GM21381 (cell line): ENCODE measurements around the gene SKAP1.
A peak's percentile ranks its signal among the peaks of the same experiment; 100 is the strongest.

ENCODE experiments used
- ATAC-seq: cut with Tn5 transposase; IDR thresholded peaks from one replicate; pipeline ENCODE4 v1.9.1; 2021; ENCODE audit warnings: mild to moderate bottlenecking, moderate library complexity; ENCODE audit not compliant: unreplicated experiment

The SKAP1 gene

DNA sequence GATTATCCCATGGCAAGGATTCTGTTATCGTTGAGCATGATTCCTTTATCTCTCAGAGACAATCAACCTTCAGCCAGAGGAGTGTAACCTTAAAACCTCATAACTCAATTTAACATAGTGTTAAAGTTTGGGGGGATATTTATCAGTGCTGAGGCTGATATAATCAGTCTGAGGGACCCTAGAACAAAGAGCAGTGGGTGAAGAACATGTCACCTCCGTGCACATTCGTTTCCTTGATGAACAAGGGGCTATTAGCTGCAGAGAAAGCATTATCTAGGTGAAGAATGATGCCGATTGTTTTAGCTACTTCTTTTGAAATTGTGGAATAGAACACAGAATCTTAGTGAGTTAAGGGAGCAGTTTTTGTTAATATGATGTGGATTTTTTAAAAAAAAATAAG lies 99.1 kb downstream of the SKAP1 start:
- no peak for ATAC-seq

DNA sequence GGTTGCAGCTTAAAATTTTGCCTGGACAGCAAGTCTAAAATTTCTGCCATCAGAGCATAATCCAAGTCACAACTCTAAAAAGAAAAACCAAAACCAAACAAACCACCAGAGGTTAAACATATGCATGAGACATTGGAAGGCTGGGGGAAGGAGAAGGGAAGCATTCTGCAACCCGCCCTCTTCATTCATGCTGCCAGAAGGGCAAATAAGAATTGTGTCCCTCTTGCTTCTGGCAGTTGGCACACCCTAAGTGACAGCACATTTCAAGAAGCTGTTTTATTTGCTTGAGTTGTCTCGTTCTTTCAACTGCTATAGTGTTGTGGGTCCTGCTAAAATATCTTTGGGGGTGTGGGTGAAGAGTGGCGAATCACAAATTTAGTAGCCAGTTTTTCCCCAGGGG lies 99.6 kb downstream of the SKAP1 start:
- no peak for ATAC-seq

DNA sequence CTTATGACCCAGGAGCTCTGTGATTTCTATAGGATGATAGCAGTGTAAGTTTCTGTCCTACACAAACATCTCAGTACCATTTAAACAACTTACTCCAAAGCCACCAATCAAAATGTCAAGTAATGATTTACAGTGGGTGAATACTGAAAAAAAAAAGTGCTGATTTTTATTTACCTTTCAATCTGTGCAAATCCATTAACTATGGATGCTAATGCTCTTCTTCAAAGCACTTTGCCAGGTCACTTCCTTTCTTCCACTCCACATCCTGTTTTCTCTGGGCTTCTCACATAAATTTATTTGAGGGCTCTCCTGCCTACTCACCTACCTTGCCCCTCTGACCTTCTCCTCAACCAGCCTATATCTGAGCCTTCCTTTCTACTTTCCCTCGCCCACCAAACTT lies 101.6 kb downstream of the SKAP1 start:
- ATAC-seq, result no peak

DNA sequence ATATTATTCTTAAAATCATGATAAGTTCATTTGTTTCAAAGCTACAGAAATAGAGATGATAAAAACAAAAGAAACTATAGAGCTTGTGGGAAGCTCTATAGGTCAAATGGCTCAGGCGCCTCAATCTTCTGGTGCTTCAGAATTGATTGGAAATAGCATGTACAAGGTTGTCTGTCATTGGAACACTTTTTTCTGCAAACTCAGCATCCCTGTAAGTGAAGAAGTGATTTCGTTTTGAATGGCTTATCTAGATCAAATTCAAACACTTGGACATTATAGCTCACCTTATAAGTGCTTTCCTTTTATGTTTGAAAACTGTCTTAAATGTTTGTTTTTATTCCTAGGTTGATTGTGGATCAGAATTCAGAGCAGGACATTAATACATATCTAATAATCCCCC lies 103.7 kb downstream of the SKAP1 start:
- no peak for ATAC-seq

DNA sequence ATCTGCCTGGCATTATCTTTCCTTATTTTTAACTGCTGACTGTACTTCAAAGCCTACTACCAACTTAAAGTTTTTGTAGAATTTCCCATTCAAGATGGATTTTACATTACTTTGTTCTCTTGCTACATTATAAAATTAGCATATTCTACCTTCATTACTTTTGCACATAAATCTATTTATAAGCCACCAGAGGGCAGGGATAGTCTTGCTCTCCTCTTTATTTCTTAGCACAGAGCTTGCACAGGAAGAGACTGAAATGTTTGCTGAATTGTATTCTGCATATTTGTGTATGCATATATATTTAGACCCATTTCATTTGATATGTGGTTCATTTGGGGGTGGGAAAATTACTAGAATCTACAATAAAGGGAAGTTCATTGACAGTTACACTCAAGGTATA lies 108.0 kb downstream of the SKAP1 start:
- ATAC-seq, result no peak

DNA sequence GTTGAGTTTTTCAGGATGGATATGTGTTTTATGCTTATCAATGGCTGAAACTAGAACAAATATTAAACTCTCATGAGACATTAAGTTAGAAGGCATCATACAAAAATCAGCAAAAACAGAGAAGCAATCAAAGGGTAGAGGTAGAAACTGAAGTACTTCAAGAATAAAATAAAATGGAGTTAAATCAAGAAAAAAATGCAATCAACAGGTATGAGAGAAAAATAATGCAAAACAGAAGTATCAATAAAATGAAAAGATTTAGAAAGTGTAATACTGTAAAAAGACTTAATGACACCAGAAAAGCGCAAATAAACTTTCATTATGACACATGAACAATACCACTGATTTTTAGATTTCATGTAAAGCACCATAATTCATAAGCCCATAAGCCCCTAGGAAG lies 112.3 kb downstream of the SKAP1 start:
- no peak for ATAC-seq

DNA sequence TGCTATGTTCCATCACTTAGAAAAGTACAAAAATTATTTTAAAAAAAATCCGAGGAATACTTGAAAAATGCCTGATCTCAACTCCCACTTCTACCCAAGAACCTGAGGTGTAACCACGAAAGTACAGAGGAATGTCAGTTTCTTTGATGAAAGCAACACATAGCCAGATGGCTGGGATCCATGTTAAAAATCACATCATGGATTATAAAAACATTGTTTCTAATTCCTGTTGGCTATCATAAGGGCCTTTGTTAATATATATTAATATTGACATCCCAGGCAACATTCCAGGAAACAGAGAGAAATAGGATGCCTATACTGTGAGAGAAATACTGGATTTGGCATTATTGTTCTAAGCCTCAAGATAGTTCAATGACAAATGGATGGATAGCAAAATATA lies 115.3 kb downstream of the SKAP1 start:
- no peak for ATAC-seq

DNA sequence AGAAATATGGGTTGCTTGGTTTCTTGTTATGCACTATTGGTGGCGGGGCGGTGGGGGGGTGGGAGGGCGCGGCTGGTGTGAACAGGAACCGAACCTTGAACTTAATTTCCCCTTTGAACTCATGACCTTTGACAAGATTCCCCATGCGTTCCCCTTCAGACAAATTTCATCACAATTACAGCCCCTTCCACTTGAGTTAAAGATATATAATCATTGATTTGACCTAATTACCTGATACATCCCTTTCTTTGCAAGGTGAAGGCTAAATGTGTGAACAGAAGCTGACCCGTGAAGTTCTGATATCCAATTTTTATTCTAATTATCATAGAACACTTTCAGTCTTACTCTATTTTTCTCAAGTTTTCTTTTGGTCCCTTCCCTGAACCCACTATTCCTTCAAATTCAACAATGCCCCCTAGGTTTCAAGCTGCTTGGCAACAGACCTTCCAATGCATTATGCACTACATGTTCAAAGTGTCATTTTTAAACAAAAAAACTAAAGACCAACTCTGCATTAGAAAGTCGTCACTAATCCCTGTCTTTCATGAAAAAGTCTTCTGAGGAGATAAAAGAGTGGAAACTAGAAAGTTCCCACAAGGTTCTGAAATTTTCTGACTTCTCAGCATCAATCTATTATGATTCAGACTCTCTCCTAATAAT lies 116.8 kb downstream of the SKAP1 start:
- ATAC-seq, result no peak

DNA sequence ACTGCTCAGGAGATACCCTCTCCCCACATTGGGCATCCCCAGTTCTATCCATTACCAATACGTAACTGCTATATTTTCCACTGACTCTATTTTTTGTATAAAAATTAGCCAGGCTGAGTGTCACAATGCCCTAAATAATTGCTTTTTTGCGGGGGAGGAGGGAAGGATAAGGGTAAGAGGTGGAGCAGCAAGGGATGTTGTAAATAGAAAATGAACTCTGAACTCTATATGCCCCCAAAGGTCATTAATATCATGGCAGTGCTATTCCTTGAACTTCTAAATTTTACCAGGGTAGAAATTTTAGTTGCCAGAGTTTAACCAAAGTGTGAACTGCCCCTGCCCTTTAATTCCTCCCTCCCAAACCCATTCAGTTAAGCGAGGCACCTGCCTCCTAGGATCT lies 118.7 kb downstream of the SKAP1 start:
- ATAC-seq, result no peak

DNA sequence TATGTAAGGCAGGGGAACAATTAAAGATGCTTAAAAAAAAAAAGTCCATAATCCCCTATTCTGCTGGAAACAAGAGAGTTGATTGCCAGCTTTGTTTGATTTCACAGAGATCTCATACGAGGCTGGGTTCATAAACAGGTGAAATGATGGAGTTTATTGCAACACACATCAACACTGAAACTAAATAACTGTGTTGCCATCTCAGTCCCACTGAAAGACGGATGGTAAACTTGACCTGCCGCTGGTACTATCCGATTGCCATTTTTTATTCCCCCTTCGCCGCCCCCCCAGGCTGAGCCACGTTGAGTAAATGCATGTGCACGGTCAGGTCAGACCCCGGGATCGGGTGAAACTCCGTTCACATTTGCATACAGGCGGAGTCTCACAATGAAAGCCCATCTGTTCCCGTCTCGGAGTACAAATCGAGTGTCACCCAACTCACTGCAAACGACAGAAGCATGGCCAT lies 119.2 kb downstream of the SKAP1 start:
- ATAC-seq, result no peak

DNA sequence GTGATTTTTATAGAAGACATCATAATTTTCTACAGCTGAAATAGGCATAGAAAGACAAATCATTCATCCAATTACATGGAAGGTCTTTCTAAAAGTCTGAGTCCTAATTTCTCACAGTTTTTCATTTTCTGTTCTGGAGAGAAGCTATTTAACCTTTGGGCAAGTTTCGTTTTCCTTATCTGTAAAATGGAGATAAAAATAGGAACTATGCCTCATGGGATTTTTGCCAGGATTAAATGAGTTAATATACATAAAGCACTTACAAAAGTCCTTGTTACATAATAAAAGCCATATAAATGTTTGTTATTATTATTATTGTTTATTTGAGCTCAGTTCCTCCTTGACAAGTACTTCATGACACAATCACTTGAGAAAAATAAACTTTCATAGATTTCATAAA lies 121.4 kb downstream of the SKAP1 start:
- ATAC-seq, result no peak

DNA sequence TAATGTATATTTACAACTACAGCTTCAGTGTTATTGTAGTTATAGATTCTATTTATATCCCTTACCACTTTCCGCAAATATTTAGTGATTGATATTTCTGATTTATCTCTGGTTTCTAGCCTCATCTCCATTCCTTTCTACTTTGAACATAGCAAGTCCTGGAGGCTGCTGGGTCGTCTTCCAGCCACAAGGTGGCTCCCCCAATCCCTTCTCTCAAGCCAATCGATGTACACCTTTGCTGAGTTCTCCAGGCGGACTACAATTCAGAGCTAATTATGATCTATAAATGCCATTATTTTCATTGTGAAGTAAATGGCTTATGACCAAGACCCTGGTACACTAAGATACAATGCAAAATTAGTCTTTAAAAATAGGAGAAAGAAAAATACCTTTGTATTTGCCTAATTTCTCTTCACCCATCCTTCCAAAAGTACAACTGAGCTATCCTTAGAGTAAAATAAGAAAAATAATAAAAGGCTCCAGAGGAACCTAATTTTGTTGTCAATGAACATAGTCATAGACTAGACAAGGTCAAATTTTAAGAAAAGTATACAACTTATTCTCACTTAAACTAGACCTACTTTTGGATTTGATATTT lies 122.1 kb downstream of the SKAP1 start:
- ATAC-seq, result no peak

DNA sequence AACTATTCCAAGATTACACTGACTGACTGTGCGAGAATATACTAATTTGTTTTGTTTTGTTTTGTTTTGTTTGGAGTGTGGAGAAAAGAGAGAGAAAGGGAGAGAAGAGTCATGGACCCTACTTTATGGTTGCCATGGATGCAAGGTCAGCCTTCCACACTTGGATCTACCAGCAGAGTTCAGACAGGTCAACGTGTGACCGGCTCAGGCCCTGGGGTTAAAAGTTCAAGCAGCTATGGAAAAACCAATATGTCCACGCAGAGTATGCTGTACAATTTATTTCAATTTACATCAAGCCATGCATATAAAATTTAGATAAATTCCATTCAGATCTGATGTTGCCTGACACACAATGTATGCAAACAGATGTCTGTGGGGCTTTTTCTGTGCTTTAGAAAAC lies 122.8 kb downstream of the SKAP1 start:
- ATAC-seq, result no peak

DNA sequence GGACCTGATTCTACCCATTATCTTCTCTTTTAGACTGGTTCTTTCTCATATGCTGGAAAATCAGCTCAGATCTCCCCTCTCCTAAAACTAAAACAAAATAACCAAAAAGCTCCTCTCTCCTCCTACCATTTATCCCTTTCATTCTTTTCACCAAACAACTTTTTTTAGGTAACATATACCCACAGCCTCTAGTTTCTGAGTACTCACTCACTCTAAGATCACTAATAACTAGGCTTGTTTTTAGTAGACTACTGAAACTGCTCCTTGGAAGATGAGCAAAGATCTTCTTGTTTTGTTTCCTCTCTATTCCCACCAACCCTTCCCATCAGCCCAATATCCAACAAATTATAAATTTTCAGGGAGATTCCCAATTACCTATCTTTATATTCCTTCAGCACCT lies 129.0 kb downstream of the SKAP1 start:
- ATAC-seq, result no peak

DNA sequence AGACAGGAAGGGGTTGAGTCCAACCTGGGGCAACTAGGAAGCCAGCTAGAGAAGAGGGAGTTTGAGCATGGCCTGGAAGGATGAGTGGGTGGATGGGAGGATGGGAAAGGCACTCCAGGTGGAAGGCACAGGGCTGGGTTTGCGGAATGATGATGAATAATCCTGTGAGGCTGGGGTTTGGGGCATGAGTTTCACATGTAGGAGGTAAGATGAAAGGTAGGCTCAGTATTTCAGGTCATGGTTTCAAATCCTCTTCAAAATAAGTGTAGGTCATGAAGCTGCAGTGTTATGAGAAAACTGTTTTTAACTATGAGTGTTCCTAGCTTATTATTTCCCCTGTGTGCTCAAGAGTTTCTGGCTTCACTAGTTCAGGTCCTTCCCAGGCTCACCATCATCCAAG lies 130.3 kb downstream of the SKAP1 start:
- ATAC-seq, result peak; percentile 49

DNA sequence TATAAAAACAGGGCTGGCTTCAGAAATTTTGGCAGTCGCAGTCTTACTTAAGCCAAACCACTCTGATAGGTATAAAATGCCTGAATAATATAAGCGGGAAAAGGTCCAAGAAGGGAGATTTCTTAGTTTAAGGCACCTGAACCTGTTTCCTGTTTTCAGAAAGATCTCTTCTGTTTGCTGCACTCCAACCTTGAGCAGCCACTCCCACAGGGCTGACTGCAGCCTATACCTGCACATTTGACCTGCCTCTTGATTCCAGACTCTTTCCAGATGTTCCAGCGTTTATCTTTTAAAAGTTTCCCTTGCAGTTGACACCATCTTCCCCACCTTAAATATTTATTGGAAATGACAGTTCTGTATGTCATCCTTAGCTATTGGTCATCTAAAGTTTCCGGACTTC lies 132.2 kb downstream of the SKAP1 start:
- no peak for ATAC-seq

DNA sequence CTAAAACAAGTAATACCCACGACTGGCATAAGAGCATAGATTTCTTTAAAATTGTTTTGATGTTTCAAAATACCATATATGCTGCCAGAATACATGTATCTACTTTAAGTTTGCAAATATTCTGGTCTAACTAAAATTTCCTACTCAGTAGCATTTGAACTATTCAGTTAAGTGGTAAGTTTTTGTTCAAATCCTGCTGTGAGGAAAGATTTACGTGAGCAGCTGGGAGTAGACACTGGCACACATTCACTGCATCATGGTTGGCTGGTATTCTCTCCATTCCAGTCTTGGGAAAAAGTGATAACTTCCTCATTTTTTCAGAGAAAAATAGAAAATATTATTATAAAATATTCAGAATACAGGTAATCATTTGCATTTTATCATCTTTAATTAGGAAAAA lies 133.6 kb downstream of the SKAP1 start:
- no peak for ATAC-seq

DNA sequence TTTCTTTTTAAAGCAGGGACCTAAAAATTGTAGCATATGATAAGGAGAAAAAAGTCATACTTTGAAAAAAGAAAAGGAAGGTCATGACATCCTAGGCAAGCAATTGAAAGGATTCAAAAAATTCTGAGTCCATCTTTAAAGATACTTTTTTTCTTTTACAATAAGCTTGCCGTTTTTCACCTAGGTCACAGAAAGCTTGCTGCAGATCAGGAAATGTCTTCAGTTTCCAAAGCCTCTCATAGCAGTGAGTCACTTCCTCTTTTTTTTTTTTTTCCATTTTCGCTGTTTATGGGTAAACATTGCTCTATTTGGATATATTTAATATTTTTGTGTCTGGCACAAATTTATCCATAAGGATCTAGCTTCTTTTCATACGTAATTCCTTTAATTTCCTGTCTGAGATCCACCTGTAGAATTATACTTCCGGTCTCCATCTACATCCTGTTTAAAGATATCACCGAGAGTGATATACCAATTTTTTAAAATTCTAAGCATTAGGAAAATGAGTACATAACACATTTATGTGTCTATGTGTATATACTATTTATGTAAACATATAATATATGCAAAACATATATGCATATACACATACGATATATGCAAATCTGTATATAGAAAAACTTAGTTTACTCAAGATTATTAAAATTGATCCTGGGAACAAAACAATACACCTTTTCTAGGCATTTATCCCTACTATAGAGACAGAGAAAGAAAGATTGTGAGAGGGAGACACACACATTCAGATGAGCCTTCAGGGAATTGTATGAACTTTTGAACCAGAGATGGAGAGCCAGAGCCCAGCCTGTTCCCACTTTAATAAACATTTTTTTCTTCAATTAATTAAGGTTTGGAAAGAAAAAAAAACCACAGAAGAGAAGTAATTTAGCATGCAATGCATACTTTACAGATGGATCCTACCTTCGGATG lies 134.4 kb downstream of the SKAP1 start:
- ATAC-seq, result no peak

DNA sequence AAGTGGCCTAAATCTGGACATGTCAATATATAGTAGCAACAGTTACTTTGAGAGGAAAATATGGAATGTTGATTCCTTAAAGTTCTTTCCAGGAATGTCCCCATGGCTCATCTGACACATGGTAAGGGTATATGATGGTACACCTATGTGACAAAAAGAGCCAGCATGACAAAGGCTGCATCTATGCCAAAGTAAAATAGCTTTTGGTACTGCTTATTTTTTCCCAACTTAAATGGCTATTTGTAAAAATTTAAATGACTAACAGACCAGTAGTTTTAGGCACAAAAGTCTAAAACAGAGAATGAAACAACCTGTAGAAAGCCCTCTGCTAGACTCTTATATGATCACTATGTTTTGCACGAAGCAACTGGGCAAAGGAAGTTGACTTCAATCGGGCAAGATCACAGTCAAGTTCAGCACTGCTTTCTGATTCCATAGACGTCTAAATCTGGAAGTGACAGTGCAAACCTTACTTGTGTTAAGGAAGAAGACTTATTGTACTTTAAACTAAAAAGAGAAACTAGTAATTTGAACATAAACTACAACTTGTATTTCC lies 135.1 kb downstream of the SKAP1 start:
- ATAC-seq, result no peak

DNA sequence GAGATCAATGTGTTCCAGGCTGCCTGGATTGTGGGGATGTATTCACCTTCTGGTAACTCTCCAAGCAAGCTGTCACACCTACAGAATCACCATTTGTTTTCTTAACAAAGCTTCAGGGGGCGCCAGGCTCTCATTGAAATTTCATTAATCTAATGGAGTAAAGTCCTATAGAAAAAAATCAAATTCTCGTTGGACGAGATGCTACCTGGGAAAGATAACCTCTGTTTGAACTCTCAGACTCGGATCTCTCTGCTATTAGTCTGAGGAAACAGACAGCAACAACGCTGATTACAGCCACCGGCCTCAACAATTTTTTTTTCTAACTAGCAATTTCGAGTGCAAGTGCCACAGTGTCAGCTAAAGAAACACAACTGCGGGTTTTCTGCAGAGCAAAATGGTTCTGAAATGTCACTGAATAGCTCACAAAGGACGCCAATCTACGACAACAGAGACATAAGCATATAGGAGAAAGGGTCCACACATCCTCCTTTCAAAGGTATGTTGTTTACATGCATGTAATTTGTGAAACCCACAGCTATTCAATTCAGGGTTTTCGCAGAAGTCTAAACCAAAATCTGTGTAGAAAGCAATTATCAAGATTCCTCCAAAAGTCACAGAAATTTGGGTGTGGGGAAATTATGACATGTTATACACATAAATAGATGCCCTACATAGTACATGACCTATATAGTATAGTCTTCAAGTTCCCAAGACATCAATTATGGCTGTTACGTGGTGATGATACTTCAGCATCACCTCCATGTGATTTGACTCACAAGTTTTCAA lies 135.8 kb downstream of the SKAP1 start:
- no peak for ATAC-seq
